GM12892 (cell line): ENCODE results near the gene SUPT20HL2.

Experiments used
- POLR2A ChIP-seq: IDR thresholded peaks from 2 replicates; pipeline ENCODE4 v1.6.1; 2011; ENCODE audit warnings: low read depth, low read length, control low read depth
- POLR2AphosphoS5 ChIP-seq: IDR thresholded peaks from 2 replicates; pipeline ENCODE4 v1.6.1; 2011; ENCODE audit warnings: low read depth, low read length, control low read depth

- TF ChIP-seq POLR2A (no peak), POLR2AphosphoS5 (no peak)
These were observed 3.7 kb upstream of the SUPT20HL2 start for GRCh38 chrX:24317567-24317966.
